K562 (cell line): Measurements from ENCODE around the gene FOS. TPM values are rescaled to one million over a fixed set of nuclear protein-coding genes. Genes with fewer than 3 reads are reported as not detected.

Source experiments
- ARNT ChIP-seq, 2 experiments: fragments of 450-650 bp; IDR thresholded peaks; 2 replicates each; pipeline ENCODE4 v1.6.1; 2016; ENCODE audit warnings: mild to moderate bottlenecking in 1 of 2
- CBFB ChIP-seq: sonication (generic); formaldehyde crosslinking; IDR thresholded peaks from 2 replicates; pipeline ENCODE4 v1.4.0; 2020; ENCODE audit warnings: mild to moderate bottlenecking, missing genetic modification reagents
- CBX8 ChIP-seq: fragments of 200-600 bp; sonication (generic); IDR thresholded peaks from 2 replicates; pipeline ENCODE4 v1.6.1; 2012; ENCODE audit warnings: borderline replicate concordance, mixed run types, low read depth, mild to moderate bottlenecking, moderate library complexity, mixed read lengths, low read length, control low read depth, inconsistent platforms; ENCODE audit not compliant: poor library complexity, severe bottlenecking; ENCODE audit errors: extremely low read depth
- CREB1 ChIP-seq, 2 experiments: sonication (generic) in 1 of 2; formaldehyde crosslinking in 1 of 2; IDR thresholded peaks; 2 replicates each; pipeline versions ENCODE4 v1.6.1 to v1.8.0; 2012 to 2022; ENCODE audit warnings: inconsistent platforms in 1 of 2, mild to moderate bottlenecking in 1 of 2, missing genetic modification reagents in 1 of 2, moderate library complexity in 1 of 2
- CXXC5 ChIP-seq: fragments of 250-450 bp; sonication (Bioruptor Pico); IDR thresholded peaks from 2 replicates; pipeline ENCODE4 v1.8.0; 2022; ENCODE audit warnings: inconsistent platforms, mild to moderate bottlenecking, moderate library complexity
- FIP1L1 ChIP-seq: fragments of 200-400 bp; formaldehyde crosslinking; IDR thresholded peaks from 2 replicates; pipeline ENCODE4 v1.6.1; 2018; ENCODE audit warnings: mild to moderate bottlenecking, low read depth, low read length; ENCODE audit not compliant: poor library complexity, severe bottlenecking
- GATAD2B ChIP-seq: fragments of 450-650 bp; IDR thresholded peaks from 2 replicates; pipeline ENCODE4 v1.6.1; 2017; ENCODE audit warnings: mild to moderate bottlenecking, borderline replicate concordance
- HDAC1 ChIP-seq, 2 experiments: fragments of 450-650 bp; IDR thresholded peaks; 2 replicates each; pipeline ENCODE4 v1.6.1; 2016 to 2017; ENCODE audit warnings: inconsistent platforms in 1 of 2, mild to moderate bottlenecking in 1 of 2, moderate library complexity in 1 of 2
- HIVEP1 ChIP-seq: fragments of 250-450 bp; sonication (Bioruptor Pico); IDR thresholded peaks from 2 replicates; pipeline ENCODE4 v1.4.0; 2020; ENCODE audit warnings: mild to moderate bottlenecking
- IRF2 ChIP-seq: sonication (generic); formaldehyde crosslinking; IDR thresholded peaks from 2 replicates; pipeline ENCODE4 v1.8.1; 2022; ENCODE audit warnings: mild to moderate bottlenecking, missing genetic modification reagents
- JUN ChIP-seq, 2 experiments: sonication (generic) in 1 of 2; formaldehyde crosslinking in 1 of 2; IDR thresholded peaks; 2 replicates each; pipeline versions ENCODE4 v1.6.1 to v1.8.0; 2012 to 2022; ENCODE audit warnings: borderline replicate concordance in 2 of 2, mild to moderate bottlenecking in 2 of 2, improper control_type of control experiment in 1 of 2, low read depth in 1 of 2, low read length in 1 of 2, missing genetic modification reagents in 1 of 2
- KHSRP ChIP-seq: fragments of 450-650 bp; IDR thresholded peaks from 2 replicates; pipeline ENCODE4 v1.6.1; 2017
- PML ChIP-seq: IDR thresholded peaks from 2 replicates; pipeline ENCODE4 v1.6.1; 2012; ENCODE audit warnings: low read length, inconsistent platforms
- POLR2G ChIP-seq: fragments of 200-400 bp; formaldehyde crosslinking; IDR thresholded peaks from 2 replicates; pipeline ENCODE4 v1.6.1; 2017; ENCODE audit warnings: low read depth, mild to moderate bottlenecking, antibody characterized with exemption, low read length, moderate library complexity
- PRPF4 ChIP-seq: fragments of 200-400 bp; formaldehyde crosslinking; IDR thresholded peaks from one replicate; pipeline ENCODE4 v1.6.1; 2017; ENCODE audit warnings: low read length, low read depth, mild to moderate bottlenecking; ENCODE audit not compliant: insufficient read depth, poor library complexity, severe bottlenecking
- RBM15 ChIP-seq: fragments of 200-400 bp; formaldehyde crosslinking; IDR thresholded peaks from 2 replicates; pipeline ENCODE4 v1.6.1; 2018; ENCODE audit warnings: mild to moderate bottlenecking, low read length, moderate library complexity; ENCODE audit not compliant: insufficient read depth
- RBM39 ChIP-seq: fragments of 200-400 bp; formaldehyde crosslinking; optimal IDR thresholded peaks from 2 replicates; pipeline ENCODE3; 2018; ENCODE audit warnings: low read depth, low read length
- SIN3B ChIP-seq: fragments of 450-650 bp; IDR thresholded peaks from 2 replicates; pipeline ENCODE4 v1.6.1; 2017; ENCODE audit warnings: low read depth, mild to moderate bottlenecking, moderate library complexity
- SRSF7 ChIP-seq: fragments of 200-400 bp; formaldehyde crosslinking; optimal IDR thresholded peaks from 2 replicates; pipeline ENCODE3; 2017; ENCODE audit warnings: mild to moderate bottlenecking, low read depth, low read length
- STAT5B ChIP-seq: fragments of 250-450 bp; sonication (Bioruptor Pico); IDR thresholded peaks from 2 replicates; pipeline ENCODE4 v1.8.0; 2021; ENCODE audit warnings: mild to moderate bottlenecking, inconsistent platforms
- TAF15 ChIP-seq: fragments of 200-400 bp; formaldehyde crosslinking; IDR thresholded peaks from 2 replicates; pipeline ENCODE4 v1.6.1; 2017; ENCODE audit warnings: mild to moderate bottlenecking, low read depth, low read length, moderate library complexity
- TAF9B ChIP-seq: fragments of 450-650 bp; IDR thresholded peaks from 2 replicates; pipeline ENCODE4 v1.6.1; 2018; ENCODE audit warnings: mild to moderate bottlenecking; ENCODE audit not compliant: partially characterized antibody
- TBL1XR1 ChIP-seq, 2 experiments: IDR thresholded peaks; 2 replicates each; pipeline ENCODE4 v1.6.1; 2012; ENCODE audit warnings: improper control_type of control experiment in 2 of 2, low read length in 2 of 2, mild to moderate bottlenecking in 1 of 2
- VEZF1 ChIP-seq: fragments of 200-800 bp; sonication (Bioruptor generic); IDR thresholded peaks from 2 replicates; pipeline ENCODE4 v1.6.1; 2017; ENCODE audit warnings: missing genetic modification characterization, missing compliant biosample characterization
- XRCC4 ChIP-seq: IDR thresholded peaks from one replicate; pipeline ENCODE4 v1.6.1; 2011; ENCODE audit not compliant: insufficient read depth, insufficient read length; ENCODE audit errors: extremely low read depth
- ZEB2 ChIP-seq: fragments of 450-650 bp; IDR thresholded peaks from 2 replicates; pipeline ENCODE4 v1.6.1; 2016
- ZKSCAN3 ChIP-seq: fragments of 250-450 bp; sonication (Bioruptor Pico); IDR thresholded peaks from 2 replicates; pipeline ENCODE4 v1.4.0; 2020
- ZNF224 ChIP-seq: sonication (generic); formaldehyde crosslinking; IDR thresholded peaks from 2 replicates; pipeline ENCODE4 v1.8.0; 2022; ENCODE audit warnings: mild to moderate bottlenecking, missing genetic modification reagents
- ZNF232 ChIP-seq: sonication (generic); formaldehyde crosslinking; IDR thresholded peaks from 2 replicates; pipeline ENCODE4 v1.8.0; 2022; ENCODE audit warnings: mild to moderate bottlenecking, missing genetic modification reagents
- polyA plus RNA-seq, 8 experiments: library from polyadenylated mRNA; depleted of rRNA in 4 of 8; stranded (reverse) in 5 of 8; unstranded in 3 of 8; fragments of >200 nt; fragmentation: Nextera tagmentation in 2 of 8; fragmentation: Illumina TruSeq in 1 of 8; extraction: Ambion mirVana in 2 of 8; extraction: Trizol in 1 of 8; gene quantifications; 2 replicates each; pipeline versions ENCODE4 v1.2.1 to v1.2.3, GENCODE V29; 2011 to 2014; ENCODE audit warnings: inconsistent platforms in 1 of 8, missing spikeins in 1 of 8
- total RNA-seq, 7 experiments: library from RNA; depleted of rRNA in 6 of 7; stranded (reverse); fragments of >200 nt in 6 of 7; fragmentation: Illumina TruSeq in 2 of 7; extraction: Trizol in 2 of 7; gene quantifications; 2 replicates each; pipeline versions ENCODE4 v1.2.1 to v1.2.3, GENCODE V29; 2011 to 2021; ENCODE audit warnings: low replicate concordance in 1 of 7

The FOS gene
- total and polyA plus RNA-seq, 9 of the 15 experiments (the other 6 are each of a cell fraction or from before 2014, with no cell fraction given), result 0.54 to 13.8 (median 8.9) TPM

DNA sequence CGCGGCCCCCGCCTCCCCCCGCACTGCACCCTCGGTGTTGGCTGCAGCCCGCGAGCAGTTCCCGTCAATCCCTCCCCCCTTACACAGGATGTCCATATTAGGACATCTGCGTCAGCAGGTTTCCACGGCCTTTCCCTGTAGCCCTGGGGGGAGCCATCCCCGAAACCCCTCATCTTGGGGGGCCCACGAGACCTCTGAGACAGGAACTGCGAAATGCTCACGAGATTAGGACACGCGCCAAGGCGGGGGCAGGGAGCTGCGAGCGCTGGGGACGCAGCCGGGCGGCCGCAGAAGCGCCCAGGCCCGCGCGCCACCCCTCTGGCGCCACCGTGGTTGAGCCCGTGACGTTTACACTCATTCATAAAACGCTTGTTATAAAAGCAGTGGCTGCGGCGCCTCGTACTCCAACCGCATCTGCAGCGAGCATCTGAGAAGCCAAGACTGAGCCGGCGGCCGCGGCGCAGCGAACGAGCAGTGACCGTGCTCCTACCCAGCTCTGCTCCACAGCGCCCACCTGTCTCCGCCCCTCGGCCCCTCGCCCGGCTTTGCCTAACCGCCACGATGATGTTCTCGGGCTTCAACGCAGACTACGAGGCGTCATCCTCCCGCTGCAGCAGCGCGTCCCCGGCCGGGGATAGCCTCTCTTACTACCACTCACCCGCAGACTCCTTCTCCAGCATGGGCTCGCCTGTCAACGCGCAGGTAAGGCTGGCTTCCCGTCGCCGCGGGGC is at the start of gene FOS (continued):
- peak; percentile 91 for TF ChIP-seq CREB1 (IDR thresholded peaks at IDR 0.05)
- peak; percentile 94 for TF ChIP-seq CREB1 (CRISPR knock-in tag; IDR thresholded peaks at IDR 0.05)
- TF ChIP-seq JUN (IDR thresholded peaks at IDR 0.05; ENCODE audit: borderline replicate concordance, low read depth, low read length), result no peak
- no peak for TF ChIP-seq JUN (CRISPR knock-in tag; IDR thresholded peaks at IDR 0.05; ENCODE audit: borderline replicate concordance)
- TF ChIP-seq ZNF224 (CRISPR knock-in tag), result 0 out of 2 replicates have a peak, but pooled peaks have one; percentile 39
- no peak for TF ChIP-seq RBM39
- peak; percentile 98 for TF ChIP-seq HIVEP1
- TF ChIP-seq POLR2G, result peak; percentile 100
- TF ChIP-seq KHSRP, result peak; percentile 74
- no peak for TF ChIP-seq STAT5B
- no peak for TF ChIP-seq TAF15
- TF ChIP-seq VEZF1 (CRISPR knock-in tag), result peak; percentile 98
- 0 out of 2 replicates have a peak, but pooled peaks have one; percentile 53 for TF ChIP-seq SIN3B
- peak; percentile 98 for TF ChIP-seq FIP1L1
- peak; percentile 88; the same call in 1 of the 2 replicates for TF ChIP-seq ZNF232
- TF ChIP-seq TBL1XR1 (IDR thresholded peaks at IDR 0.05; ENCODE audit: low read length in 2 of 2), result peak in 1 of 2 experiments; percentile 29; a peak in 1 of 4 replicates
- no peak for TF ChIP-seq CBX8
- no peak for TF ChIP-seq XRCC4
- TF ChIP-seq RBM15, result 0 out of 2 replicates have a peak, but pooled peaks have one; percentile 89
- peak; percentile 68; the same call in 1 of the 2 replicates for TF ChIP-seq PML
- peak; percentile 59; the same call in 1 of the 2 replicates for TF ChIP-seq CBFB (CRISPR knock-in tag)
- TF ChIP-seq CXXC5 (CRISPR knock-in tag), result peak; percentile 88
- TF ChIP-seq ARNT (IDR thresholded peaks at IDR 0.05), result no peak
- TF ChIP-seq IRF2 (CRISPR knock-in tag), result no peak
- 0 out of 4 replicates have a peak, but pooled peaks of 1 of the 2 experiments have one; percentile 61 for TF ChIP-seq HDAC1 (IDR thresholded peaks at IDR 0.05)
- TF ChIP-seq PRPF4, result peak; percentile 96
- peak; percentile 80; the same call in 1 of the 2 replicates for TF ChIP-seq ZEB2
- no peak for TF ChIP-seq SRSF7
- TF ChIP-seq GATAD2B, result no peak; the same call in 1 of the 2 replicates
- TF ChIP-seq TAF9B, result no peak
- no peak for TF ChIP-seq ZKSCAN3
